Measurements from ENCODE around the gene AKR1D1. TPM values are rescaled to one million over a fixed set of nuclear protein-coding genes. Genes with fewer than 3 reads are reported as not detected.
"Not testable (repeated sequence)": the region's sequence is repeated elsewhere in the genome, so short reads cannot be mapped to it uniquely, and the experiment has no call there.

AKR1D1 gene
- total RNA-seq, 2 donors from 2014 or later, result not detected

GRCh38 chr7:138072726-138073125 lies 3.5 kb upstream of the AKR1D1 start:
- Histone ChIP-seq H3K27me3 (replicated peaks; ENCODE audit: insufficient read depth) (no peaks in the 10 kb centered on the region), H3K4me3 (no peak overlapping the region), H3K27ac (no peak overlapping the region), H3K4me1 (ENCODE audit: control insufficient read depth in 1 of 2, low read depth in 2 of 2) (no peaks in the 10 kb centered on the region), H3K36me3 (no peaks in the 10 kb centered on the region), H3K9me3 (no peaks in the 10 kb centered on the region)
- DNase-seq (ENCODE audit: low spot score) (no peak), ATAC-seq (ENCODE audit: insufficient number of reproducible peaks, low FRiP score, low read depth) (no peak)
- TF ChIP-seq, protein P1, sequence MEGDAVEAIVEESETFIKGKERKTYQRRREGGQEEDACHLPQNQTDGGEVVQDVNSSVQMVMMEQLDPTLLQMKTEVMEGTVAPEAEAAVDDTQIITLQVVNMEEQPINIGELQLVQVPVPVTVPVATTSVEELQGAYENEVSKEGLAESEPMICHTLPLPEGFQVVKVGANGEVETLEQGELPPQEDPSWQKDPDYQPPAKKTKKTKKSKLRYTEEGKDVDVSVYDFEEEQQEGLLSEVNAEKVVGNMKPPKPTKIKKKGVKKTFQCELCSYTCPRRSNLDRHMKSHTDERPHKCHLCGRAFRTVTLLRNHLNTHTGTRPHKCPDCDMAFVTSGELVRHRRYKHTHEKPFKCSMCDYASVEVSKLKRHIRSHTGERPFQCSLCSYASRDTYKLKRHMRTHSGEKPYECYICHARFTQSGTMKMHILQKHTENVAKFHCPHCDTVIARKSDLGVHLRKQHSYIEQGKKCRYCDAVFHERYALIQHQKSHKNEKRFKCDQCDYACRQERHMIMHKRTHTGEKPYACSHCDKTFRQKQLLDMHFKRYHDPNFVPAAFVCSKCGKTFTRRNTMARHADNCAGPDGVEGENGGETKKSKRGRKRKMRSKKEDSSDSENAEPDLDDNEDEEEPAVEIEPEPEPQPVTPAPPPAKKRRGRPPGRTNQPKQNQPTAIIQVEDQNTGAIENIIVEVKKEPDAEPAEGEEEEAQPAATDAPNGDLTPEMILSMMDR (IDR thresholded peaks at IDR 0.05), result no peak

DNA sequence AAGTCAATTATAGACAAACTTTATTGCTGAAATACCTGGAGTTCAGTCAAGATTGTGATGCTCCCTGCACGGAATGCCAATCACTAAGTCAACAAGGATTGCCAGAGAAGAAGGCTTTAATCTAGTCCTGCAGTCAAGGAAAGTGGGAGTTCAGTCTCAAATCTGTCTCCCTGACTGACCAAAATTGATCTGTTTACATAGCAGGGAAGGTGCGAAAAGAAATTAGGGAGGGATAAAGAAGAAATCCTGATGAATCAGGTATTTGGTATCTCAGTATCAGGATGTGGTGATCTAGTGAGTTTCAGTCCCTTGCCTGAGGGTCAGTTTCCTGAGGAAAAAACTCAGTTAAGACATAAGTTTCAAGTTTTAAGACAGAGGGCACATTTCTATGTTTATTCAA lies 2.1 kb upstream of the AKR1D1 start:
- Histone ChIP-seq H3K4me1 (ENCODE audit: control insufficient read depth in 1 of 2, low read depth in 2 of 2) (no peaks in the 10 kb centered on the region), H3K36me3 (no peaks in the 10 kb centered on the region), H3K27ac (no peak overlapping the region), H3K4me3 (no peak overlapping the region), H3K9me3 (no peaks in the 10 kb centered on the region), H3K27me3 (replicated peaks; ENCODE audit: insufficient read depth) (no peaks in the 10 kb centered on the region)
- ATAC-seq (ENCODE audit: insufficient number of reproducible peaks, low FRiP score, low read depth), result no peak
- DNase-seq (ENCODE audit: low spot score), result no peak
- TF ChIP-seq, protein P1 (IDR thresholded peaks at IDR 0.05), result no peak

DNA sequence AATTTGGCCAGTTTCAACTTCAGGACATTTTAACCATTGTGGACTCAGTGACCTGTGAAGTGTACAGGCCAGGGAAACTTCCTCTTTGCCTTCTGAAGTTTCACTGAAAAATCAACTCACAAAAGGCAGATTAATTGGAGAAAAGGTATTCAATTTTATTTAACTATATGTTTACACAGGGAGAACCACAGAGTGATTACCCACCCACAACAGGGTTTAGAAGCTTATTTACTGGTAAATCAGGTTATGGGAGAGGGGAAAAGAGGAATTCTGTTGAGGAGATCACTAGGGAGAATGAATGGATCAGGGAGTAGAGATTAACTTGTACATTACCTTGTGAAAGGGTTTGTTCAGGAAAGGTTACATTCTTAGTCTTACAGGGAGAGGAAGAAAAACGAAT lies 1.7 kb upstream of the AKR1D1 start:
- ATAC-seq (ENCODE audit: insufficient number of reproducible peaks, low FRiP score, low read depth), result no peak
- Histone ChIP-seq H3K27me3 (replicated peaks; ENCODE audit: insufficient read depth) (no peaks in the 10 kb centered on the region), H3K4me3 (no peak overlapping the region), H3K27ac (no peak overlapping the region), H3K9me3 (no peaks in the 10 kb centered on the region), H3K36me3 (no peaks in the 10 kb centered on the region), H3K4me1 (ENCODE audit: control insufficient read depth in 1 of 2, low read depth in 2 of 2) (no peaks in the 10 kb centered on the region)
- no peak for DNase-seq (ENCODE audit: low spot score)
- TF ChIP-seq, protein P1 (IDR thresholded peaks at IDR 0.05), result no peak

GRCh38 chr7:138075350-138075749 lies 909 bp upstream of the AKR1D1 start:
- Histone ChIP-seq H3K4me3 (no peak overlapping the region), H3K27me3 (replicated peaks; ENCODE audit: insufficient read depth) (no peaks in the 10 kb centered on the region), H3K9me3 (no peaks in the 10 kb centered on the region), H3K27ac (no peak overlapping the region), H3K4me1 (ENCODE audit: control insufficient read depth in 1 of 2, low read depth in 2 of 2) (no peaks in the 10 kb centered on the region), H3K36me3 (no peaks in the 10 kb centered on the region)
- TF ChIP-seq, protein P1 (IDR thresholded peaks at IDR 0.05), result no peak
- DNase-seq (ENCODE audit: low spot score) (no peak), ATAC-seq (ENCODE audit: insufficient number of reproducible peaks, low FRiP score, low read depth) (no peak)

DNA sequence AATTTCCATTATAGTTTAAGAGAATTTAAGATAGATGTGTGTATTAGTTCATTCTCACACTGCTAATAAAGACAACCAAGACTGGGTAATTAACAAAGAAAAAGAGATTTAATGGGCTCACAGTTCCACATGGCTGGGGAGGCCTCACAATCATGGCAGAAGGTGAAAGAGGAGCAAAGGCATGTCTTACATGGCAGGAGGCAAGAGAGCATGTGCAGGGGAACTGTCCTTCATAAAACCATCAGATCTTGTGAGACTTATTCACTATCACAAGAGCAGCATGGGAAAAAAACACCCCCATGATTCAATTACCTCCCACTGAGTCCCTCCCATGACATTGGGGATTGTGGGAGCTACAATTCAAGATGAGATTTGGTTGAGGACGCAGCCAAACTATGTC lies 473 bp upstream of the AKR1D1 start:
- H3K9me3 ChIP-seq; H3K27ac ChIP-seq; DNase-seq (ENCODE audit: low spot score); H3K36me3 ChIP-seq; H3K4me1 ChIP-seq (ENCODE audit: control insufficient read depth in 1 of 2, low read depth in 2 of 2); ATAC-seq (ENCODE audit: insufficient number of reproducible peaks, low FRiP score, low read depth); H3K27me3 ChIP-seq (replicated peaks; ENCODE audit: insufficient read depth); H3K4me3 ChIP-seq: not testable (repeated sequence)

DNA sequence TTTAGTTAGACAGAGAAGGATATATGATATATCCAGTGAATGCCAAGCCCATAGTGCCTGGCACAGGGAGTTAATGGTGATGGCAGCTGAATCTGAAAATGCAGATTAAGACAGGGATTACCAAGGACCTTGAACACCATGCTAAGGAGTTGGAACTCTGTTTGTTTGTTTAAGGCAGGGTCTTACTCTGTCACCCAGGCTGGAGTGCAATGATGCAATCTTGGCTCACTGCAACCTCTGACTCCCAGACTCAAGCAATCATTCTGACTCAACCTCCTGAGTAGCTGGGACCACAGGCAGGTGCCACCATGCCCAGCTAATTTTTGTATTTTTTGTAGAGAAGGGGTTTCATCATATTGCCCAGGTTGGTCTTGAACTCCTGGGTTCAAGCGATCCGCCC lies 1.6 kb downstream of the AKR1D1 start:
- H3K4me3 ChIP-seq, result no peak overlapping the region
- H3K27me3 ChIP-seq (replicated peaks; ENCODE audit: insufficient read depth), result no peaks in the 10 kb centered on the region
- no peaks in the 10 kb centered on the region for H3K4me1 ChIP-seq (ENCODE audit: control insufficient read depth in 1 of 2, low read depth in 2 of 2)
- no peaks in the 10 kb centered on the region for H3K36me3 ChIP-seq
- DNase-seq (ENCODE audit: low spot score) (no peak), ATAC-seq (ENCODE audit: insufficient number of reproducible peaks, low FRiP score, low read depth) (no peak)
- H3K27ac ChIP-seq, result no peak overlapping the region
- TF ChIP-seq, protein P1 (IDR thresholded peaks at IDR 0.05), result no peak
- H3K9me3 ChIP-seq, result no peaks in the 10 kb centered on the region

Data from thoracic aorta (tissue), 2 donors.